Measurements from ENCODE around the gene GASK1A.
"Not testable (repeated sequence)": the region's sequence is repeated elsewhere in the genome, so short reads cannot be mapped to it uniquely, and the experiment has no call there.

The GASK1A gene

DNA sequence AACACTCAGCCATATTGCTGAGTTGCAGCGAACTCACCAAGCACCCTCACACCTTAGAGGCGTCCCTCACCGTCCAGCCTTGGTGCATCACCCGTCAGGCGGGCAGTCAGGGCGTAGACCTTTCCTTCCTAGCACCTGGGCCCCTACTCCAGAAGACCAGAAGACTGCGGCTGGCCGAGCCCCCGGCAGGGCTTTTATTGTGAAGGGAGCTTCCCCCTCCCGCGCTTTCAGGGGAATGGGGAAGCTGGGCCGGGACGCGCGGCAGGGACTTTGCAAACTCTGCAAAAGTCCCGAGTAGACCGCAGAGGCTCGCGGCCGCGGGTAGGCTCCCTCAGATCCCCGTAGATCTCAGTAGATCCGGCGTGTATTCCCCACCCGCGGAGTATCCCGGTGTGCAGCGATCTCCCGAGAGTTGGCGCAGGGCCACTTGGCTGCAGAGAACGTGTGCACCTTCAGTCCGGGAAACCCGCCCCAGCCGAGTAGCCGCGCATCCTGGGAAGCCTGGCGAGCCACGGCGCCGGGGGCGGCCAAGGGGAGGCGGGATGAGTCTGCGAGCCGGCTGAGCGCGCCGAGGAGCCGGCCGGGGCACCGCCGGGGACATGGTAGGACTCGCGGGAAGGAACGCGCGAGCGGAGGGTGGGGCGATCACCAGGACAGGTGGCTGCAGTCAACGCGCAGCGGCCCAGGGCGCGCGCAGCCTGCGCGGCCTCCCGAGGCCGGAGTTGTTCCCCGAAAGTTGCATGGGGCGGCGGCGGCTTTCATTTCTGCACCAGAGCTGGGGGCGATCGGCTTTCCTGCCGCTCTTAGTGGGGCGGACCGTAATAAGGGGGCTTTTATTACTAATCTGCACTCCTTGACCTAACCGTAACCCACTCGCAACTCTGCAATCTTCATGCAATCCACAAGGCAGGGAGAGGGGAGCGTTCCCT lies at the start of gene GASK1A:
Gene GASK1A, plus strand, starts transcription at position 268 of the 929 bp plus-strand sequence. Its CDS starts 332 bp downstream, at position 600.
- DNase-seq (ENCODE audit: low spot score): no peak

DNA sequence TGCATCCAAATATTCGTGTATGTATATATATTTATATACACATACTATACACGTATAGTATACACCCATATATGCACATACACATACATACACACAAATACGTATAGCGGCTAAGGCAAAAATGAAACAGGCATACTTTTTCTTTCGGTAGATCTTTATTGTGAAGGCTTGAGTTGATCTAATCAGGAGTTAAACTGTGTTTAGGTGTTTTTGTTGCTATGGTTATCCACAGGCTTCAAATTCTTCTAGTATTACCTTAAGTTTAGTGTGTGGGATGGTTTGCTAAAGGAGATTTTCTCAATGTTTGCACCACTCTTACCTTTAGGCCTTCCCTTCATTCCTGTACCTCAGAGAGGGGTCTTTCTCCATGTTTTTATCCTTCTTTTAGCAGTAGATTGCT lies 45.0 kb upstream of the GASK1A start:
- DNase-seq (ENCODE audit: low spot score): no peak

DNA sequence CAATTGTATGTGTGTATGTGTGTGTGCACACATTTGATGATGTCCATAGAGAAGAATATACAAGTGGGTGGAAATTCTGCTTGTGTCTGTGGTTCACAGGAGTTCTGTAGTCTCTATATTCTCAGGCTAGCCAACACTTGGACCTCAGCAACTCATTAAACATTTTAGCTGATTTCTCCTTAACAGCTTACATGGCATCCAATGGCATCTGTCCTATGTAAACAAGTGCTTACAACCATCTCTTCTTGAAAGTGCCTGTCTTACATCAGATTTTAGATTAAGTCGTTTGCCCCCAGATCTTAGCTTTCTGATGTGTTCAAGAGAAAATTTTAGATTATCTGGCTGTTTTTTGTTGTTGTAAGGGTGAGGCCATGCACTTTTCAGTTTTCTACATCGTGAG lies 44.2 kb upstream of the GASK1A start:
- DNase-seq (ENCODE audit: low spot score): no peak

DNA sequence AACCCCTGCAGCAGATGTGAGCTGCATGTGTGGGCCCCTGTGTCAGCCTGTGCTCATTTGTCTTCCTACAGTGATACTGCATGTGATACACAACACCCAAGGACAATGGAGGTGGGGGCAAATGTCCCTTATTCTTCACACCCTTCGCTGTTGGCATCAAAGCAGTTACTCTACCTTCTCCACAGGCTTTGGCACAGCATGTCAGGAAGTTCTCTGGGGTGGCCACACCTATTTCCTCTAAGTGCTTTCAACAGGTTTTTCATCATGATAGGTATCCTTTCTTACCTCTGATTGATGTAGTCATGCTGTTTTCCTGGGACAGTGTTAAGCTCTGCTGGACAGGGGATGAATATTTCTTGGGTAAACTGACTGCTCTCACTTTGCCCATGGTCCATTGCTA lies 43.6 kb upstream of the GASK1A start:
- no peak for DNase-seq (ENCODE audit: low spot score)

DNA sequence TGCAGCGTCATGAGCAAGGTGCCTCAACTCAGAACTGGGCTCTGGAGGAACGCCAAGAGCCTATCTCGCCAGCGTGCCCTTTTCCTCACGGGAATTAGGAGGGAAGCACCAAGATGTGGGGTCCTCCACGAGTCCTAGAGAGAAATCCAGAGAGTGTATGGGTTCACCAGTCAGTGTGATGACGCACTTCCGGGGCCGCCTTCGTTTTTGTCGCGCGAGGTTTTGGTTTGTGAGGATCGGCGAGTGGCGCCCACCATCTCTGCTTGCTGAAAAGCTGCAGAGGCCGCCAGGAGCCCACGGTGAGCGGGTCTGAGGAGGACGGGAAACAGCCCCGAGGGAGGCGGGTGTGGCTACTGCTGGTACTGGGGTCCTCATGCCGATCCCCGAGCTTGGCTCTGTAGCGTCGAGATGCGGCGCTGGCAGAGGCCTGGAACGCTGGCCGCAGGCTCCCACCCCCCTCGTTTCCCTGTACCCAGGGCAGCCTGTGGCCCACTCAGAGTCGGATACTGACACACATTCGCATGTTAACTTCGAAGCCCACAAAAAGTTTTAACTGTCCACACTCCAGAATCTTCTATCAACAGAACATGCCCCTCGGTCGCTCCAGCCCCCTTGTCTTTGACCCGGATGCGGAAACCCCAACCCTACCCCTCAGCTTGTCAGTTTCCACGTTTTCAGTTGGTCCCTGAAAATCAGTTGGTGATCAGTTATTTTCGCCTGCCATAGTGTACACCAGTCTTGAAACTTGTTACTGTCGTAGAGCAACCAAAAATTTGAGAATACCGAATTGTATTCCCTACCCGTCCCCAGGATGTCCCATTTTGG lies 42.7 kb upstream of the GASK1A start:
- no peak for DNase-seq (ENCODE audit: low spot score)

DNA sequence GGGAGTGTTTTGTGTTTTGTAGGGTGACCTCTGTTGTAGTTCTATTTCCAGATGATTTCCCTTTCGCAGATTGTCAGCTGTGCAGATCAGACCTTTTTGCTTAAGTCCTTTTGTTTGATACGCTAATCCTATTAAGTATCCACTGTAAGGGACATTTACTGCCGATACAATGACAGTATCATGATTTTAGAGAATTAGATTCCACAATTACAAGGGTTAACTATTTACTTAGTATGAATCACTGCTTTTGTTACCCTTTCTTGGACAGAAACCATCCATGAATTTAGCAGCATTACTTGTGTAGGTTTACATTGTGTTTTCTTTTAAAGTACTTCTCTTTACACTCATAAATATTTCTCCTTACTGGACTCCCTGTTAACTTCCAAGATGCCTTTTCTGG lies 41.8 kb upstream of the GASK1A start:
- DNase-seq (ENCODE audit: low spot score): no peak

DNA sequence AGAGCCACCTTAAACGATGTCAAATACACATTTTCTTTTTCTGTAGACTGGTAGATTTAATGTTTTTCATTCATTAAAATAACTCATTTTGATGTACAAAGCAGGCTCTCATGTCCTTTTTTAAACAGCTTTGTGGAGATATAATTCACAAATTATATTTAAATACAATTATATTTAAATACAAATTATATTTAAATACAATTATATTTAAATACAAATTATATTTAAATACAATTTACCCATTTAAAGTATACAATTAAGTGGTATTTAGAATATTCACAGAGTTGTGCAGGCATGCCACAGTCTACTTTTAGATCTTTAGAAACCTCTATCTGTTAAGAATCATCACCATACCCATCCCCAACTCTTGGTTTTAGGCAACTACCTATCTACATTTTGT lies 36.4 kb upstream of the GASK1A start:
- no peak for DNase-seq (ENCODE audit: low spot score)

DNA sequence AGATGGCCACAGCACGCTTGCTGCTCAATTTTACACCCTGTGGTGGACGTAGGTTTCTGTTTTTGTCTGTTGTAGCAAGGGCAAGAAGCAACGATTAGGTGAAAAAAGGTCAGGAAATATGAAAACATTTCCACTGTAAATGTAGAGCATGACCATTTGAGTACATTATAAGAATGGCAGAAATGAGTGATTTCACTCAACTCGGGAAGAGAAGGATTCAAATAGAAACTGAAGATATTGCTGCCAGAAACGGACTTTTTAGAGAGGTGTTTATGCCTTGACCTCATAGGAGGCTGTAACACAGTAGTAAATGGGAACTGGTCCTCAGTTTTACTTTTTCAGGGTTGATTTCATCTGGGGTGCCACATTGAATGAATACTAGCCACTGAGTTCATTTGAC lies 33.1 kb upstream of the GASK1A start:
- no peak for DNase-seq (ENCODE audit: low spot score)

DNA sequence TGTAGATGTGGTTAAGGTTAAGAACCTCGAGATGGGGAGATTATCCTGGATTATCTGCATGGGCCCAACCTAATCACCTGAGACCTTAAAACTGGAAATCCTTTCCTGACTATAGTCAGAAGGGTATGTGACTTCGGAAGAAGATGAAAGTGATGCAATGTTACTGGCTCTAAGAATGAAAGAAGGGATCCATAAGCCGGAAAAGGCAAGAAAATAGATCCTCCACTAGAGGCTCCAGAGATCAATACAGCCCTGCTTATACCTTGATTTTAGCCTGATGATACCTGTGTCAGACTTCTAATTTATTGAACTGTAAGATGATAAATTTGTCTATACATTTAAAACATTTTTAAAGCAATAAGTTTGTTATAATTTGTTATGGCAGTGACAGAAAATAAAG lies 21.5 kb upstream of the GASK1A start:
- DNase-seq (ENCODE audit: low spot score): no peak

DNA sequence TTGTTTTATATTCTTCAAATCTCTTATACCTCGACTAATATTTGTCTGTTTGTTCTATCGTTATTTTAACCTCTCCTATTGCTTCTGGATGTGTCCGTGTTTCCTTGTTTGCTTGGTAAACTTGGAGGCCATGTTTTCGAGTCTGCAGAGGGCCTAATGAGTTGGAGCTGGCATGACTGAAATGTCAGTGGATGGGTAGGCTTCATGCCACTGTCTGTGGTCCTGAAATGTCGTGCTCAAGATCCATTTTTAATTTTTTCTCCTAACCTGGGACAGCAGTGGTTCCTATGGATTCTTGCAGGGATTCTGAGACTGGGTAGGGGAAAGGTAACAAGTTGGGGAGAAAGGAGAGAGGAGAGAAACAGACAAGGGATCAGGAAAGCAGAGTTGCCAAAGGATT lies 18.8 kb upstream of the GASK1A start:
- DNase-seq (ENCODE audit: low spot score): no peak

DNA sequence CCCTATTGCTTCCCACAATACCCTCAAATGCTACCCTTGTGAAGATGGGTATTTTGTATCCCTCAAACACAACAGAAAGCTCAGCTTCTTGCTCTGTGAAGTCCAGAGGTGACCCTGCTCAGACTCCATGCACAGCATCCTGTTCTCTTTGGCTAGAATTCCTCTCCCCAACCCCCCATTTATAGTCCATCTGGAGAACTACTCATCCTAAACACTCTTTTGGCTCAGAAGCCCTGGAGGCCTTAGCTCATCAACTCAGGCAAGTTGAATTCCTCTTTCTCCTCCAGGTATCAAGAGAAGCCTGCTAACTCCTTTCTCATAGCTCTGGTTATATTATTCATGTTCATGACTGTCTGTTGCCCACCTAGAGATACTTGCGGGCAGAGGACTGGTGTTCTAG lies 18.3 kb upstream of the GASK1A start:
- no peak for DNase-seq (ENCODE audit: low spot score)

DNA sequence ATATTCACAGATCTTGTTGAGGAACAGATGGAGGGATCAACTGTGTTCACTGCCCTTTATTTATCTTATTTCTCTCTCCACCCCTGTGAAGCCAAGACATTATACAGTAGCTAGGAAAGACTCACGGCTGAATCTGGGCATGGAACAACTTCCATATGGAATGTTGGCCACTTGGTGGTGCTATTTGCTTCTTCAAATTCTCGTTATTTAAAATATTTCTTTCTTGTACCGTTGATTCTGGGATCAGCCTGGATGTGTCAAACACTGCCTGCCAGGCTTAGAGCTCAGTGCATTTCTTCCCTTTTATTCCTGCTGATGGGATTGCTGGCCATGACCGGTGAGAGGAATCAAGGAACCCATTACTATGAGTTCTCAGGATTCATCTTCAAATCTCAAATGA lies 17.5 kb upstream of the GASK1A start:
- peak; percentile 63 for DNase-seq (ENCODE audit: low spot score)

DNA sequence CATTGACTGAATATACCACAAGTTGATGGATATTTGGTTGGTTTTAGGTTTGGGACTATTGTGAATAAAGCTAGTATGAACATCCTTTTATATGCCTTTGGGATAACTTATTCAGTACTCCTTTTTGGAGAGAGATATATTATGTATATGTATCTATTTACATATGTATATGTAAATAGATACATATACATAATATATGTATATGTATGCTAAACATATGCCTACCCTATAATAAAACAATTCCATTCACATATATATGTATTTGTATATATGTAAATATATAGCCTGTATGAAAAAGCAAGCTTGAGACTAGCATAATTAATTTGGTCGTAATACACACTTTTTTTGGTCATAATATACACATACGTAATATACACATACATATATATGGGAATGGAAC lies 15.8 kb upstream of the GASK1A start:
- no peak for DNase-seq (ENCODE audit: low spot score)

DNA sequence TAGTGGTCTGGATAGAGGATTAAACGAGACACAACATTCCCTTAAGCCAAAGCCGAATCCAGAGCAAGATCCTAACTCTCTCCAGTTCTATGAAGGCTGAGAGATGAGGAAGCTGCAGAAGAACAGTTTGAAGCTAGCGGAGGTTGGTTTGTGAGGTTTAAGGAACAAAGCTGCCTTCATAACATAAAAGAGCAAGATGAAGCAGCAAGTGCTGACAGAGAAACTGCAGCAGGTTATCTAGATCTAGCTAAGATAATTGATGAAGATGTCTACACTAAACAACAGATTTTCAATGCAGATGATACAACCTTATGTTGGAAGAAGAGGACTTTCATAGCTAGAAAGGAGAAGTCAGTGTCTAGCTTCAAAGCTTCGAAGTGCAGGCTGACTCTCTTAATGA lies 14.8 kb upstream of the GASK1A start:
- DNase-seq (ENCODE audit: low spot score): no peak

DNA sequence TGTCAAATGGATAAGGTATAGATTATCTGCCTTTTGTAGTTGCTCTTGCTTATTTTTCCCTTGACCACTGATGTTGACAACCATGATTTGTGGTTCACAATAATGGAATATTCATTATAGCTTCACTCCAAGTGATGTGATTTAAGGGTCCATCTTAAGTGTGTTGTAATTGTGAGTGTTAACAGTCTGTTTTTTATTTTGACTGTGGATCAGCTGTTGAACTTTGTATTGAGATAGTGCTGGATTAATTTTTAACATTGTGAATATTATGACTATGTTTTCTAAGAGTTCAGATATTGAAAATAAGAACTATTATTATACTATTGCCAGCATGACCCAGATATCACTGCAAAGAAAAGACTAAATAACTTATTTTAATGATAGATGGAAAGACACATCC lies 8.6 kb upstream of the GASK1A start:
- DNase-seq (ENCODE audit: low spot score): no peak

DNA sequence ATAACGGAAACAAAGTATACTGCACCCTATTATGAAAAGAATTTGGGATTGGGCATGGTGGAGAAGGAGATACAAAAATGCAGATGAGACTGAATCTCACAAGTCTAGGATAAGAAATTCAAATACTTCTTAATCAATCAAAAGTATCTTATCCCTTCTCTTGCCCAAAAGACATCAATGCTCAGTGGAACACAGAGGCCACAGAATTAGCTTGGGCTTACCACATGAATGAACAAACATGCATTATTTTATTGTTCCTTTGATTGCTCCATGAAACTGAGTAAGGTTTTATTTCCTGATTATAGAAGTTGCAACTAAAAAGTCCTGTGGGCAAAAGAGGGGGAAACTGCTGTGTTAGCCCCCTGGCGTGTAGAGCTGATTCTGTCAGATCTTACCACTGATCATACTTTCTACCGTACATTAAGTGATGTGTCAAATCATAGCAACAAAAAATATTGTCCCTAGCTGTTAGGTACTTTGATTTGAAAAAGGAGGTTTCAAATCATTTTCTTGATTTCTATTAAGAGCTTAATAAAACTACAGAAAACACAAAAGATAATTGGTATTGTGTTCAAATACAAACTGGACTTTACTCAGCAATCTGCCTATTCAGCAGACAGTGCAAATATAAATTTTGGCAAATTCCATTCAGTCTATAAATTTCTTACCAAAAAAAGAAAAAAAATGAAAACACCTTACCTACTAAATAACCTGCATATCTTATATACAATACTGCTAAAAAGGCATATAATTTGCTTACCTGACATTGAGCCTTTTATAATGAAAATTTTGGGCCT lies 7.9 kb upstream of the GASK1A start:
- no peak for DNase-seq (ENCODE audit: low spot score)

DNA sequence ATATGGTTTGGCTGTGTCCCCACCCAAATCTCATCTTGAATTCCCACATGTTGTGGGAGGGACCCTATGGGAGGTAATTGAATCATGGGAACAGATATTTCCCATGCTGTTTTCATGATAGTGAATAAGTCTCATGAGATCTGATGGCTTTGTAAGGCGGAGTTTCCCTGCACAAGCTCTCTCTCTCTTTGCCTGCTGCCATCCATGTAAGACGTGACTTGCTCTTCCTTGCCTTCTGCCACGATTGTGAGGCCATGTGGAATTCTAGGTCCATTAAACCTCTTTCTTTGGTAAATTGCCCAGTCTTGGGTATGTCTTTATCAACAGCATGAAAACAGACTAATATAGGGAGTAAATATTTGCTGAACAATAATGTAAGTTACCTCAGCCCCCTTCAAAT lies 4.2 kb upstream of the GASK1A start:
- DNase-seq (ENCODE audit: low spot score): not testable (repeated sequence)

DNA sequence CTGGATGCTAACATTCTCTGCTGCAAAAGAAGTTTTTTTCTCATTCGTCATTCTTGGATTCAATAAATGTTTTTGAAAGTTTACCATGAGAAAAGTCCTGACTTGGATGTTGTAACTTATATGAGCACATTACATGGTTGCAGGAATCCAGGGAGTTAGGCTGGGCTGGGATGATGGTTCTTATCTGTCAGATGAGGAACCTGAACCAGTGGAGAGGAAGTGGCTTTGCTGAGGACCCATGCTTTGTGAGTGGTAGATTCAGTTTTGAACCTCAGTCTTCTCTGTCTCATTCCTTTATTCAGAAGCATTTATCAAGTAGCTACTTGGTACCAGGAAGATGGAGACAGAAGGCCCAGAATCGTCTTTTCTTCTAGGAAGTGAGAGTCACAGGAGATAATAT lies 3.7 kb upstream of the GASK1A start:
- no peak for DNase-seq (ENCODE audit: low spot score)

DNA sequence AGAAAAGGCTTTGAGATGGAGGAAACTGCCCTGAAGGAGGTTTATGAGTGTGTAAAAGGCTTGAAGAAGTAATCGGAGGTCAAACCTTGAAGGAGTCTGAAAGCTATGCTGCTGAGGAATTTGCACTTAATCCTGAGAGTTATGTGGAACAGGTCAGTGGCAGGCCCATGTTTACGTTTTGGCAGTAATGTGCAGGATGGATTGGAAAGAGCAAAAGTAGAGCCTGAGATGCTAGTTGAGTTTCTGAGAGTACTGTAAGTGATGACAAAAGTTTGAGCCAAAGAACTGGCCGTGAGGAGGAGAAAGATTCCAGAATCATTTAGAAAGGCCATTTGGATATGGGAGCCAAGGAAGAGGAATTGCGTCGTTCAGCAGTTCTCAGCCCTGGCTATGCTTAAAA lies 3.2 kb upstream of the GASK1A start:
- DNase-seq (ENCODE audit: low spot score): no peak

DNA sequence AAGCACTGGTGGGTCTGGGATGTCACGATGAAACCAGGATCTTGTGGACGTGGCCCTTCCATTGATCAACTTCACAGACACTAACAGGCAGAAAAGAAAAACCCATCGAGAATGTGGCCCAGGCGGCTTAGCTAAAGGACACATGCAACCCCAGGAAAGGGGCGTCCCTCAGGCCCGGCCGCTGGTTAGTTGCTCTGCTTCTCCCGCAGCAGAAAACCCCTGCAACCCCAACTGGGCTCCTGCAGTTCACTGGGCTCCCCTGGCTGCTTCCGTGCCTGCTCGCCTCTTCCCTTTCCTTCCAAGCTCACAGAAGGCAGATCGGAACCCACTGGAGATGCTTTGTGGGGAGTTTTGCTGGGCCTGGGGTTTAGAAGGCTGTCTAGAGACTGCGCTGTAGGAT lies 1.1 kb downstream of the GASK1A start:
- DNase-seq (ENCODE audit: low spot score): no peak

DNA sequence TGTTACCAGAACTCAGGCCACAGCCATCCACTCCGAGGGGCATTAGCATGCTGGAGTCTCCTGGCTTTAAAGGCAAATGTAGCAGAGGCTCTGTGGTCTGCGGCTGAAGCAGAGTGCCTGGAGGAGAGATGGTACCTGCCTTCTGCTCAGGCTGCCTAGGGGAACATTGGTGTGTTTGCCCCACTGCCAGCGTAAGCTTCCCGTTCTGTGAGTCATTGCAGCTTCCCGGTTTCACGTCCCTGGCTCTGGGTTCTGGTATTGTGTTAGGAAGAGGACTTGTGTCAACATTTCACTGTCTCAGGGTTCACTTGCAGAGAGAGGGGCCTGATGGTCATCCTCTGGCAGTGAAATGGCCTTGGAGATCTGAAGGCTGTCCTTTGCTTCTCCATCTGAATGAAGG lies 1.8 kb downstream of the GASK1A start:
- DNase-seq (ENCODE audit: low spot score): no peak

DNA sequence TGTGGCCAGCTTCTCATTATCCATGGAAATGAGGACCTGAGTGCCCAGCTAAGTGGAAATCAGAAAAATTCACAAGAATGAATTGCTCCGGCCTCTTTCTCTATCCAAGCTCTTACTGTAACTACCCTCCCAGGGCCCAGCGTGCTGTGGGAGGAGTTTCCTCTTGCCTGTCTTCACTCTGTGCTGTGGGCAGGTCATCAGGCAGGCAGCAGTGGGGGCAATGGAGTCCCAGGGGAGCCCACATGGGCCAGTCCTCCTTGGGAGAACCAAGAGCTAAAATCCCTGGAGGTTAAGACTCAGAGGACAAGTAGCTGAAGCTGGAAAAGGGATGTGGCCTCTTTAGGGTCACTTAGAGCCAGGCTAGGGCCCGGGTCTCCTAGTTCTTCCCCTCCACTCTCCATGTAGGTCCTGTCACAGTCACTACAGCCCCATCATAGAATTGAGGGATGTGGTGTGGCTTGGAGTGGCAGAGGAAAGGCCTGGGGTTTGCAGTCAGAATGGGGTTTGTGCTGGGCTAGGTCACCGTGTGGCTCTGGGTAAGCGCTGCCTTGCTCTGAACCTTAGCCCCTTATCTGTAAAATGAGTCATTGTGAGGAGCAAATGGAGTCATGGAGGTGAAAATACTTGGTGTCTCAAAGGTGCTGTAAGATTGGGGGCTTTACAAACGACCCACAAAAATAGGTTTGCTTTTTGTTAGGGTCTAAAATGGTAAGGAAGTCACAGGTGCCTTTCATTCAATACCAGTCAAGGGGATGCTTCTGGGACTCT lies 3.7 kb downstream of the GASK1A start:
- DNase-seq (ENCODE audit: low spot score): no peak

Measured in COLO829 (cell line).